Endothelial cell (in vitro differentiated cells): Measurements from ENCODE around the gene CPED1. TPM values are rescaled to one million over a fixed set of nuclear protein-coding genes. Genes with fewer than 3 reads are reported as not detected.
A peak's percentile ranks its signal among the peaks of the same experiment; 100 is the strongest.

Source experiments
- DNase-seq: peaks from one replicate; pipeline ENCODE4 v3.0.0; 2021; ENCODE audit warnings: low spot score
- H3K27ac Mint-ChIP-seq: one replicate; pipeline ENCODE4 v1.8.0; 2021; ENCODE audit warnings: mixed read lengths, inconsistent platforms; ENCODE audit not compliant: unreplicated experiment
- H3K27me3 Mint-ChIP-seq: one replicate; pipeline ENCODE4 v1.8.0; 2021; ENCODE audit warnings: mild to moderate bottlenecking, moderate library complexity, mixed read lengths, inconsistent platforms; ENCODE audit not compliant: unreplicated experiment
- H3K36me3 Mint-ChIP-seq: one replicate; pipeline ENCODE4 v1.8.0; 2021; ENCODE audit warnings: mild to moderate bottlenecking, low read depth, mixed read lengths, inconsistent platforms; ENCODE audit not compliant: unreplicated experiment
- H3K4me1 Mint-ChIP-seq: one replicate; pipeline ENCODE4 v1.8.0; 2021; ENCODE audit warnings: mild to moderate bottlenecking, mixed read lengths, inconsistent platforms; ENCODE audit not compliant: unreplicated experiment
- H3K4me3 Mint-ChIP-seq: one replicate; pipeline ENCODE4 v1.8.0; 2021; ENCODE audit warnings: mild to moderate bottlenecking, mixed read lengths, inconsistent platforms; ENCODE audit not compliant: unreplicated experiment
- H3K9me3 Mint-ChIP-seq: one replicate; pipeline ENCODE4 v1.8.0; 2021; ENCODE audit warnings: mixed read lengths, inconsistent platforms; ENCODE audit not compliant: unreplicated experiment
- CTCF ChIP-seq: fragments of 200-600 bp; sonication (generic); IDR thresholded peaks from one replicate; pipeline ENCODE4 v1.5.0; 2021; ENCODE audit warnings: antibody characterized with exemption; ENCODE audit not compliant: unreplicated experiment
- total RNA-seq: library from RNA; stranded (reverse); fragmentation: NEBNext Ultra II Directional; extraction: Animal tissue kit (Norgen Biotek cat#: 25700); gene quantifications from one replicate; pipeline ENCODE4 v1.2.1, GENCODE V29; 2021; ENCODE audit not compliant: unreplicated experiment

Gene CPED1
- total RNA-seq, 1 donor from 2014 or later, result 1.8 TPM

GRCh38 chr7:120950539-120951308 is 37.8 kb upstream of the CPED1 start, which contains the start of gene ING3:
Gene ING3, plus strand, starts transcription at chr7:120950777. Its CDS starts 120 bp downstream, at chr7:120950897.
- Mint-ChIP-seq H3K4me3 (peak within 1 kb of the TSS; percentile 92), H3K36me3 (no peaks in the 10 kb centered on the region), H3K9me3 (no peaks in the 10 kb centered on the region), H3K27me3 (peaks cover 3% of the 10 kb centered on the region), H3K27ac (peak within 1 kb of the TSS; percentile 91), H3K4me1 (peaks cover 5% of the 10 kb centered on the region)
- TF ChIP-seq CTCF, result no peak
- peak; percentile 95 for DNase-seq

GRCh38 chr7:120951309-120951699 is 37.2 kb upstream of the CPED1 start:
- Mint-ChIP-seq H3K36me3 (no peaks in the 10 kb centered on the region), H3K9me3 (no peaks in the 10 kb centered on the region), H3K4me3 (peak overlapping the region; percentile 92), H3K27me3 (peaks cover 3% of the 10 kb centered on the region), H3K27ac (peak overlapping the region; percentile 91), H3K4me1 (peaks cover 5% of the 10 kb centered on the region)
- DNase-seq, result no peak
- TF ChIP-seq CTCF, result no peak

GRCh38 chr7:120951826-120952225 is 36.7 kb upstream of the CPED1 start:
- Mint-ChIP-seq H3K27ac (no peak overlapping the region), H3K4me3 (no peak overlapping the region), H3K36me3 (no peaks in the 10 kb centered on the region)

GRCh38 chr7:120955577-120956149 is 32.8 kb upstream of the CPED1 start:
- Mint-ChIP-seq H3K9me3 (no peaks in the 10 kb centered on the region), H3K27me3 (peaks cover 4% of the 10 kb centered on the region), H3K27ac (no peak overlapping the region), H3K4me3 (no peak overlapping the region), H3K36me3 (peaks cover 3% of the 10 kb centered on the region), H3K4me1 (peaks cover 11% of the 10 kb centered on the region)
- TF ChIP-seq CTCF, result no peak
- DNase-seq, result no peak

More at GRCh38 chr7:120951826-120952225, 36.7 kb upstream of the CPED1 start:
- Mint-ChIP-seq H3K4me1 (peaks cover 5% of the 10 kb centered on the region), H3K27me3 (peaks cover 3% of the 10 kb centered on the region), H3K9me3 (no peaks in the 10 kb centered on the region)
- no peak for TF ChIP-seq CTCF
- DNase-seq, result no peak

GRCh38 chr7:120959929-120960484 is 28.5 kb upstream of the CPED1 start:
- H3K4me3 Mint-ChIP-seq, result no peak overlapping the region
- no peak for TF ChIP-seq CTCF
- H3K27ac Mint-ChIP-seq, result no peak overlapping the region
- peaks cover 3% of the 10 kb centered on the region for H3K36me3 Mint-ChIP-seq
- peaks cover 1% of the 10 kb centered on the region for H3K27me3 Mint-ChIP-seq
- peaks cover 5% of the 10 kb centered on the region for H3K4me1 Mint-ChIP-seq
- H3K9me3 Mint-ChIP-seq, result no peaks in the 10 kb centered on the region
- no peak for DNase-seq
